ENCODE results near the gene ELP1.

ELP1 gene

GRCh38 chr9:108934323-108934893, 484 bp upstream of the ELP1 start, which contains the start of gene ABITRAM (continued):
- TF ChIP-seq ZBTB6 (tag by site-specific recombination; IDR thresholded peaks at IDR 0.05) (no peak), ZBTB20 (tag by site-specific recombination; IDR thresholded peaks at IDR 0.05) (peak; percentile 70), ZNF600 (tag by site-specific recombination; IDR thresholded peaks at IDR 0.05) (peak; percentile 49; the same call in 1 of the 2 replicates), ZBTB48 (tag by site-specific recombination; IDR thresholded peaks at IDR 0.05) (peak; percentile 63), GFI1B (tag by site-specific recombination; IDR thresholded peaks at IDR 0.05) (0 out of 2 replicates have a peak, but pooled peaks have one; percentile 11), SP2 (tag by site-specific recombination; IDR thresholded peaks at IDR 0.05) (peak; percentile 63)

GRCh38 chr9:108933231-108933717, 650 bp downstream of the ELP1 start:
- Histone ChIP-seq H3K36me3 (ENCODE audit: control insufficient read depth in 2 of 2, insufficient read depth in 1 of 2, low read length in 2 of 2) (peaks cover 3 to 43% of the 10 kb centered on the region in 2 experiments; a peak in 2 of 3 replicates), H3K4me1 (ENCODE audit: control insufficient read depth, insufficient read depth, low read length) (no peaks in the 10 kb centered on the region), H3K27ac (ENCODE audit: extremely low read depth, low read depth, low read length) (peak overlapping the region; percentile 71), H3K4me3 (ENCODE audit: low read depth, low read length) (peak overlapping the region; percentile 76), H3K9me3 (ENCODE audit: control insufficient read depth, insufficient read depth, low read depth, low read length) (no peaks in the 10 kb centered on the region)
- CTCF ChIA-PET: interaction anchor here (0.7 kb wide), 1 partner anchor 641 kb away, joined by 3 read pairs; no protein-coding TSS in a partner anchor
- TF ChIP-seq ZEB2 (tag by site-specific recombination; IDR thresholded peaks at IDR 0.05) (no peak), ZNF335 (tag by site-specific recombination; conservative IDR thresholded peaks at IDR 0.05) (0 out of 2 replicates have a peak, but pooled peaks have one; percentile 35), RBAK (tag by site-specific recombination; IDR thresholded peaks at IDR 0.05) (no peak), KLF8 (tag by site-specific recombination; IDR thresholded peaks at IDR 0.05) (no peak)
- POLR2A ChIA-PET: no interaction called here

- H3K4me1 ChIP-seq (ENCODE audit: control insufficient read depth, insufficient read depth, low read length): no peaks in the 10 kb centered on the region
- ChIA-PET CTCF (interaction anchor here (0.6 to 1.0 kb wide), 3 partner anchors 26 to 571 kb away, joined by 3 to 5 read pairs (median 3); no protein-coding TSS in a partner anchor), POLR2A (interaction anchor here (1.0 kb wide), 1 partner anchor 13 kb away, joined by 3 read pairs; no protein-coding TSS in a partner anchor)
- no peak overlapping the region for H3K27ac ChIP-seq (ENCODE audit: extremely low read depth, low read depth, low read length)
- no peak overlapping the region for H3K4me3 ChIP-seq (ENCODE audit: low read depth, low read length)
- TF ChIP-seq PRDM1 (tag by site-specific recombination; IDR thresholded peaks at IDR 0.05) (no peak), ZNF133 (tag by site-specific recombination; IDR thresholded peaks at IDR 0.05) (no peak), ZNF777 (tag by site-specific recombination; IDR thresholded peaks at IDR 0.05; ENCODE audit: borderline replicate concordance) (no peak), ATF2 (tag by site-specific recombination; IDR thresholded peaks at IDR 0.05; ENCODE audit: low read depth) (no peak), ZNF169 (tag by site-specific recombination; IDR thresholded peaks at IDR 0.05) (no peak), ZNF76 (tag by site-specific recombination; IDR thresholded peaks at IDR 0.05; ENCODE audit: borderline replicate concordance, low read depth) (no peak), GLI2 (tag by site-specific recombination; IDR thresholded peaks at IDR 0.05; ENCODE audit: borderline replicate concordance, low read depth) (no peak), ZNF48 (tag by site-specific recombination; IDR thresholded peaks at IDR 0.05) (no peak), OVOL3 (tag by site-specific recombination; IDR thresholded peaks at IDR 0.05) (no peak), ZNF26 (tag by site-specific recombination; IDR thresholded peaks at IDR 0.05) (no peak), ZNF394 (tag by site-specific recombination; IDR thresholded peaks at IDR 0.05; ENCODE audit: borderline replicate concordance) (no peak), KLF8 (tag by site-specific recombination; IDR thresholded peaks at IDR 0.05) (no peak), ZNF10 (tag by site-specific recombination; IDR thresholded peaks at IDR 0.05) (no peak), ZNF692 (tag by site-specific recombination; IDR thresholded peaks at IDR 0.05) (no peak)
- no peaks in the 10 kb centered on the region for H3K9me3 ChIP-seq (ENCODE audit: control insufficient read depth, insufficient read depth, low read depth, low read length)
- H3K36me3 ChIP-seq (ENCODE audit: control insufficient read depth in 2 of 2, insufficient read depth in 1 of 2, low read length in 2 of 2): peaks cover 22 to 70% of the 10 kb centered on the region in 2 experiments
Measured at GRCh38 chr9:108928386-108928785, 5.5 kb downstream of the ELP1 start.

All from HEK293 (cell line).